HepG2 (cell line): ENCODE measurements around the gene QSER1. TPM values are rescaled to one million over a fixed set of nuclear protein-coding genes. Genes with fewer than 3 reads are reported as not detected.
"Not testable (repeated sequence)": the region's sequence is repeated elsewhere in the genome, so short reads cannot be mapped to it uniquely, and the experiment has no call there.

Source experiments
- ATAC-seq: fragments of 200-7000 bp; cut with Tn5 transposase; 3 replicates; pipeline ENCODE4 v1.9.1; 2020; ENCODE audit warnings: mild to moderate bottlenecking, moderate library complexity
- BruUV-seq: library from RNA; stranded (reverse); fragments of 400-500 nt; replicated peaks from 2 replicates; lab custom pipeline; 2021; lab: Mats Ljungman, UMichigan
- CTCF ChIA-PET: fragments of 300-600 bp; formaldehyde crosslinking; extraction: SDS; loops from one replicate; lab custom pipeline; 2021; ENCODE audit warnings: low total read pairs, inconsistent platforms, low intra/inter-chr PET ratio; lab: Yijun Ruan, JAX
- POLR2A ChIA-PET: fragments of 350-600 bp; sonication (Branson Sonifier 250); formaldehyde crosslinking; loops from one replicate; lab custom pipeline; 2020; ENCODE audit warnings: antibody characterized with exemption, inconsistent platforms; lab: Yijun Ruan, JAX
- DNase-seq: peaks from one replicate; pipeline ENCODE4 v3.0.0-alpha.2; 2015; ENCODE audit warnings: low spot score
- FAIRE-seq: peaks from 3 replicates; lab custom pipeline; 2011; peaks lifted over from hg19 to GRCh38; lab: Jason Lieb, UNC
- H2AFZ ChIP-seq: one replicate; pipeline ENCODE4 v1.6.1; 2011; ENCODE audit warnings: low read length, inconsistent platforms
- H3K27ac ChIP-seq: fragments of 300-600 bp; 3 replicates; pipeline ENCODE4 v1.8.0; 2011; ENCODE audit warnings: mixed run types, mild to moderate bottlenecking, mixed read lengths, low read length, inconsistent platforms; ENCODE audit not compliant: insufficient read depth; ENCODE audit errors: extremely low read length
- H3K27me3 ChIP-seq, 2 experiments: fragments of 200-600 bp in 1 of 2; 2 replicates in 1 of 2; 3 replicates in 1 of 2; pipeline versions ENCODE4 v1.6.0 to v1.8.0; 2011; ENCODE audit warnings: low read length in 2 of 2, mild to moderate bottlenecking in 2 of 2, moderate library complexity in 2 of 2, inconsistent platforms in 1 of 2; ENCODE audit not compliant: insufficient read depth in 2 of 2, control insufficient read depth in 1 of 2
- H3K36me3 ChIP-seq, 2 experiments: fragments of 200-600 bp in 1 of 2; replicated peaks in 1 of 2; 2 replicates in 1 of 2; 3 replicates in 1 of 2; pipeline versions ENCODE4 v1.5.1 to v1.8.0; 2011; ENCODE audit warnings: low read length in 2 of 2, inconsistent platforms in 1 of 2; ENCODE audit not compliant: insufficient read depth in 2 of 2, control insufficient read depth in 1 of 2
- H3K4me1 ChIP-seq: 2 replicates; pipeline ENCODE4 v1.5.1; 2012; ENCODE audit warnings: low read length, inconsistent platforms; ENCODE audit not compliant: insufficient read depth
- H3K4me2 ChIP-seq: 2 replicates; pipeline ENCODE4 v1.6.0; 2011; ENCODE audit warnings: low read depth, low read length, inconsistent platforms
- H3K4me3 ChIP-seq, 3 experiments: fragments of 200-600 bp in 1 of 3; sonication (generic), shearing (Covaris generic) in 1 of 3; replicated peaks in 1 of 3; 2 replicates each; pipeline ENCODE4 v1.5.1; 2011 to 2016; ENCODE audit warnings: low read length in 3 of 3, inconsistent platforms in 2 of 3, low read depth in 2 of 3, mild to moderate bottlenecking in 2 of 3, control low read depth in 1 of 3, mixed read lengths in 1 of 3; ENCODE audit not compliant: insufficient read depth in 1 of 3
- H3K79me2 ChIP-seq: one replicate; pipeline ENCODE4 v1.6.1; 2011; ENCODE audit warnings: low read length, inconsistent platforms; ENCODE audit not compliant: insufficient read depth
- H3K9ac ChIP-seq: 2 replicates; pipeline ENCODE4 v1.6.0; 2011; ENCODE audit warnings: mild to moderate bottlenecking, low read depth, low read length, inconsistent platforms; ENCODE audit not compliant: insufficient read depth
- H3K9me3 ChIP-seq: 2 replicates; pipeline ENCODE4 v1.5.1; 2012; ENCODE audit warnings: mild to moderate bottlenecking, low read length
- H4K20me1 ChIP-seq: 2 replicates; pipeline ENCODE4 v1.6.0; 2011; ENCODE audit warnings: inconsistent platforms, mild to moderate bottlenecking, low read length, moderate library complexity; ENCODE audit not compliant: insufficient read depth
- NFYB ChIP-seq: sonication (generic); formaldehyde crosslinking; IDR thresholded peaks from 2 replicates; pipeline ENCODE4 v1.4.0; 2020; ENCODE audit warnings: missing genetic modification reagents
- WGBS: methylation state at CpG from one replicate; pipeline ENCODE4 v1.1.6; 2017; ENCODE audit warnings: low lambda C conversion rate; 5-methylcytosine and 5-hydroxymethylcytosine counted together
- in situ Hi-C: cut with HindIII; loops from 2 replicates; pipeline ENCODE4 v1.10.0; 2017; ENCODE audit warnings: low pct_unique_long_range_greater_than_20kb; ENCODE audit not compliant: extremely low pct_ligation_motif_present
- intact Hi-C: fragments of 100-400 bp; cut with micrococcal nuclease; formaldehyde crosslinking; loops from one replicate; pipeline ENCODE4 v1.10.0; 2022; ENCODE audit not compliant: unreplicated experiment
- polyA plus RNA-seq, 8 experiments: library from polyadenylated mRNA; depleted of rRNA in 3 of 8; stranded (reverse) in 7 of 8; unstranded in 1 of 8; fragments of >200 nt; fragmentation: Illumina TruSeq in 4 of 8; extraction: Trizol in 4 of 8; gene quantifications; 2 replicates each; pipeline versions ENCODE4 v1.2.1 to v1.2.3, GENCODE V29; 2011 to 2016; ENCODE audit warnings: low read depth in 4 of 8, missing spikeins in 1 of 8, mixed read lengths in 1 of 8; ENCODE audit not compliant: insufficient read depth in 1 of 8
- total RNA-seq, 5 experiments: library from RNA; depleted of rRNA; stranded (reverse); fragments of >200 nt; fragmentation: Illumina TruSeq; extraction: Trizol; gene quantifications; 2 replicates each; pipeline ENCODE4 v1.2.3, GENCODE V29; 2016; ENCODE audit warnings: low read depth in 1 of 5

Gene QSER1
- total and polyA plus RNA-seq, 2 of the 13 experiments (the other 11 are each of a cell fraction or from before 2014, with no cell fraction given), result 8.9 to 17.3 TPM

DNA sequence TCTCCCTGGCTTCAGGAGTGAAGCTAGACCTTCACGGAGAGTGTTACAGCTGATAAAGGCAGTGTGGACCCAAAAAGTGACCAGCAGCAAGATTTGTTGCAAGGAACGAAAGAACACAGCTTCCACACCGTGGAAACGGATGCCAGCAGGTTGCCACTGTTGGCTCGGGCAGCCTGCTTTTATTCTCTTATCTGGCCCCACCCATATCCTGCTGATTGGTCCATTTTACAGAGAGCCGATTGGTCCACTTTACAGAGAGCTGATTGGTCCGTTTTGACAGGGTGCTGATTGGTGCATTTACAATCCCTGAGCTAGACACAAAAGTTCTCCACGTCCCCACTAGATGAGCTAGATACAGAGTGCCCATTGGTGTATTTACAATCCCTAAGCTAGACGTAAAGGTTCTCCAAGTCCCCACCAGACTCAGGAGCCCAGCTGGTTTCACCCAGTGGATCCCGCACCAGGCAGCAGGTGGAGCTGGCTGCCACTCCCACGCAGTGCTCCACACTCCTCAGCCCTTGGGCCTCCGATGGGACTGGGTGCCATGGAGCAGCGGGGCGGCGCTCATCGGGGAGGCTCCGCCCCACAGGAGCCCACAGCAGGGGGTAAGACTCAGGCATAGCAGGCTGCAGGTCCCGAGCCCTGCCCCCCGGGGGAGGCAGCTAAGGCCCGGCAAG lies 4.8 kb upstream of the QSER1 start:
- H3K27ac ChIP-seq, FAIRE-seq, H3K36me3 ChIP-seq, H3K4me3 ChIP-seq, BruUV-seq, in situ Hi-C loops, H4K20me1 ChIP-seq, H3K9me3 ChIP-seq, CTCF ChIA-PET, H3K4me2 ChIP-seq: not testable (repeated sequence)
- 49% methylated on average over 9 of the region's 20 CpGs for WGBS
- TF ChIP-seq NFYB (CRISPR knock-in tag), result peak; percentile 40; the same call in 1 of the 2 replicates
- TF ChIP-seq, all 625 proteins: peak for 1; not testable (repeated sequence) for 624
- DNase-seq, intact Hi-C loops, H3K27me3 ChIP-seq, H3K79me2 ChIP-seq, H2AFZ ChIP-seq, POLR2A ChIA-PET, H3K9ac ChIP-seq, H3K4me1 ChIP-seq: not testable (repeated sequence)
- 0 out of 3 replicates have a peak, but pooled peaks have one; percentile 12 for ATAC-seq

DNA sequence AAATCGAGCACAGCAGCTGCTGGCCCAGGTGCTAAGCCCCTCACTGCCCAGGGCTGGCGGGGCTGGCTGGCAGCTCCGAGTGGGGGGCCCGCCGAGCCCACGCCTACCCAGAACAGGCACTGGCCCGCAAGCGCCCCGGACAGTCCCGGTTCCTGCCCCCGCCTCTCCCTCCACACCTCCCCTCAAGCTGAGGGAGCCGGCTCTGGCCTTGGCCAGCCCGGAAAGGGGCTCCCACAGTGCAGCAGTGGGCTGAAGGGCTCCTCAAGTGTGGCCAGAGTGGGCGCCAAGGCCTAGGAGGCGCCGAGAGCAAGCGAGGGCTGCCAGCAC lies 4.3 kb upstream of the QSER1 start:
- H3K36me3 ChIP-seq, H3K4me2 ChIP-seq, BruUV-seq, H3K9ac ChIP-seq, FAIRE-seq, in situ Hi-C loops, intact Hi-C loops, ATAC-seq, CTCF ChIA-PET, H4K20me1 ChIP-seq, H3K4me3 ChIP-seq, H3K79me2 ChIP-seq, H3K4me1 ChIP-seq, H3K27ac ChIP-seq, H3K27me3 ChIP-seq, H2AFZ ChIP-seq, H3K9me3 ChIP-seq, POLR2A ChIA-PET, DNase-seq: not testable (repeated sequence)
- WGBS, result 88% methylated on average over 4 of the region's 17 CpGs
